SK-N-MC (cell line): Measurements from ENCODE around the gene PXYLP1.

ENCODE experiments used
- DNase-seq: peaks from one replicate; pipeline ENCODE4 v3.0.0-alpha.2; 2011; ENCODE audit warnings: low read depth, low spot score
- H3K27ac ChIP-seq: fragments of 200-600 bp; sonication (generic); 2 replicates; pipeline ENCODE4 v1.5.1; 2016; ENCODE audit warnings: mixed run types
- H3K36me3 ChIP-seq: fragments of 200-600 bp; sonication (generic); 2 replicates; pipeline ENCODE4 v1.6.1; 2017; ENCODE audit warnings: antibody characterized with exemption, low read length, mixed read lengths; ENCODE audit not compliant: insufficient read depth
- H3K4me3 ChIP-seq: fragments of 200-600 bp; sonication (generic); 2 replicates; pipeline ENCODE4 v1.5.1; 2016
- H3K9ac ChIP-seq: fragments of 200-600 bp; sonication (generic); 2 replicates; pipeline ENCODE4 v1.8.0; 2017; ENCODE audit warnings: mixed run types, mixed read lengths; ENCODE audit not compliant: insufficient read length
- H3K9me3 ChIP-seq: fragments of 200-600 bp; sonication (generic); 2 replicates; pipeline ENCODE4 v1.6.1; 2017; ENCODE audit warnings: low read depth, mild to moderate bottlenecking, antibody characterized with exemption, low read length, moderate library complexity, mixed read lengths
- EZH2 ChIP-seq: fragments of 200-600 bp; sonication (generic); IDR thresholded peaks from one replicate; pipeline ENCODE4 v1.6.1; 2017; ENCODE audit warnings: antibody characterized with exemption
- FOXP2 ChIP-seq: optimal IDR thresholded peaks from 2 replicates; pipeline ENCODE3; 2011; ENCODE audit warnings: mild to moderate bottlenecking, moderate library complexity; ENCODE audit not compliant: insufficient read depth; ENCODE audit errors: extremely low read length, control extremely low read depth
- POLR2AphosphoS5 ChIP-seq: IDR thresholded peaks from 2 replicates; pipeline ENCODE4 v1.6.1; 2012; ENCODE audit warnings: mild to moderate bottlenecking, low read depth, low read length, borderline replicate concordance

PXYLP1 gene

GRCh38 chr3:141233457-141234161 is 2.0 kb downstream of the PXYLP1 start:
- H3K9ac ChIP-seq = no peak overlapping the region
- no peaks in the 10 kb centered on the region; the same call in 1 of the 2 replicates for H3K36me3 ChIP-seq
- no peak overlapping the region for H3K27ac ChIP-seq
- no peak for DNase-seq
- no peaks in the 10 kb centered on the region for H3K9me3 ChIP-seq
- TF ChIP-seq FOXP2 = no peak
- TF ChIP-seq POLR2AphosphoS5 = no peak
- TF ChIP-seq EZH2 = no peak
- no peak overlapping the region for H3K4me3 ChIP-seq

GRCh38 chr3:141234283-141234682 is 2.7 kb downstream of the PXYLP1 start:
- no peak overlapping the region for H3K4me3 ChIP-seq
- TF ChIP-seq FOXP2 (no peak), POLR2AphosphoS5 (no peak), EZH2 (no peak)
- H3K9ac ChIP-seq = no peak overlapping the region
- H3K27ac ChIP-seq = no peak overlapping the region
- no peaks in the 10 kb centered on the region for H3K9me3 ChIP-seq
- no peaks in the 10 kb centered on the region; the same call in 1 of the 2 replicates for H3K36me3 ChIP-seq
- no peak for DNase-seq

- no peaks in the 10 kb centered on the region; the same call in 1 of the 2 replicates for H3K36me3 ChIP-seq
- no peak for TF ChIP-seq FOXP2
- no peak for TF ChIP-seq POLR2AphosphoS5
- TF ChIP-seq EZH2 = no peak
- H3K9ac ChIP-seq = no peak overlapping the region
- H3K9me3 ChIP-seq = no peaks in the 10 kb centered on the region
- no peak overlapping the region for H3K4me3 ChIP-seq
- DNase-seq = no peak
- no peak overlapping the region for H3K27ac ChIP-seq
Observed at GRCh38 chr3:141235661-141236171, 4.1 kb downstream of the PXYLP1 start.

GRCh38 chr3:141236361-141236760 is 4.7 kb downstream of the PXYLP1 start:
- Histone ChIP-seq H3K9ac (no peak overlapping the region), H3K27ac (no peak overlapping the region), H3K9me3 (no peaks in the 10 kb centered on the region), H3K36me3 (no peaks in the 10 kb centered on the region; the same call in 1 of the 2 replicates), H3K4me3 (no peak overlapping the region)
- DNase-seq = no peak
- no peak for TF ChIP-seq POLR2AphosphoS5
- TF ChIP-seq EZH2 = no peak
- TF ChIP-seq FOXP2 = no peak

DNA sequence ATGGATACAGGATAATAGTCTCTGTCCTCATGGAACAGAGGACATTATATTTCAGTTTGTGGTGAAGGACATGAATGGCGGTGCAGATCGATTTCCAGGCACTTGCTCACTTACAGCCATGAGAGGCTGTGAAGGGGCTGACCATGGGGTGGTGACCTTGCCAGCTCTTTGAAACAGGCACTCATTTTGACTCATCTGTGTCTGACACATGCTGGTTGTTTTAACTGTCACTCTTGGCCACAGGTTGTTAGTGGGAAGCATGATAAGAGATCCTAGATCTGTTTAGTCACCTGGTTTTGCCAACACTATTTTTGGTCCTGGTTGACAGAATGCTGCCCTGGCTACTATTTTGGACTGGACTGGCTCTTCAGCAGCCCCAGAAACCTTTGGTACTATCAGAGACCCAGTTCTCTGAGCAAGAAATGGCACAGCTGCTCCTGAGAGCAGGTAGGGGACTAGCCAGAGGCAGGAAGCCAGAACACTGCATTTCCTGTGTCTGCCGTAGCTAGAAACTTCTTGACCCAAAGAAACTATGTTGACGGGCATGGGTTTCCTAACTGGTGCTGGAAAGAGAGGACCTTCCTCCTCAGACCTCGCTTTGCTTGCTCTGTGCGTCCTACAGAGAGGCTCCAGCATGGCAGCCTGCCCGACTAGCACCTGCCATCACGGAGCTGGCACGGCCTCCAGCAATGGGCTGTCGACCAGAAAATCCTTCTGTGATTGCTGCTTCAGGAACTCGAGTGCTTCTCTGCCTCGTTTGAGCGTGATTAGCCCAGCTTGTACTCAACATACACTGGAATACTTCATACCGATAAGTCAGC is 6.3 kb downstream of the PXYLP1 start:
- H3K27ac ChIP-seq = no peak overlapping the region
- no peak for DNase-seq
- no peaks in the 10 kb centered on the region for H3K9me3 ChIP-seq
- H3K9ac ChIP-seq = no peak overlapping the region
- H3K36me3 ChIP-seq = no peaks in the 10 kb centered on the region; the same call in 1 of the 2 replicates
- TF ChIP-seq EZH2 (no peak), FOXP2 (no peak), POLR2AphosphoS5 (no peak)
- H3K4me3 ChIP-seq = no peak overlapping the region

DNA sequence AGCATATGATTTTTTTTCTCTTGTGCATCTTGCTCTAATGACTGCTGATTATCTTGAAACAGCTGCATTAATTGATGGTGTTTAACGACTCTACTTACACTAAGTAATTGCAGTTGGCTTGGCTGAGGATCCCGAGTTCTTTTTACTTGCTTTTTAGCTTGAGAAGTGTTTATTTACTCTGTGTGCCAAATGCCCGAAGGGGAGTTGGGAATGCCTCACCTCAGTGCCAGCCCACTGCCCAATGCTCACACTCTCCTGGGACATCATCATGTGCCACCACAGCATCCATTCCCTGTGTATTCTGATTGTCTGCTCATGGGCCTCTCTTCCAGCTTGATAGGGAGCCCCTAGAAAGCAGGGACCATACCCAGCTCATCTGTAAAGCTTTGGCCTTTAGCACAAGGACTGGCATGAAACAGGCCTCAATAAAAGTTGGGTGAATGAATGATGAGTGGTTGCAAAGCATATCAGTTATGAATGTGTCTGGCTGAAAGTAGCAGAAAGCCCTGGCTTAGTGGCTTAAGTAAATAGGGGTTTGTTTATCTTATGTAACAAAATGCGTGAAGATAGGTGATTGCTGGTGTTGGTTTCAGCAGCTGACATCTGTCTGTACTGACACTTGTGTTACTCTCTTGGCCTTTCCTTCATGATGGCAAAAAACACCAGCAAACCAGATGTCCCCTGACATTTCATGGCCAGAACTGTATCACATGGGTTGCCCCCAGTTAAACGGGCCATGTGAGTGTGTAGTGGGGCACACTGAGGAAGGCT is 8.1 kb downstream of the PXYLP1 start:
- H3K9ac ChIP-seq = no peak overlapping the region
- no peaks in the 10 kb centered on the region for H3K9me3 ChIP-seq
- no peak overlapping the region for H3K27ac ChIP-seq
- no peak for TF ChIP-seq EZH2
- no peak for TF ChIP-seq POLR2AphosphoS5
- no peak for TF ChIP-seq FOXP2
- H3K36me3 ChIP-seq = no peaks in the 10 kb centered on the region; the same call in 1 of the 2 replicates
- DNase-seq = no peak
- H3K4me3 ChIP-seq = no peak overlapping the region

GRCh38 chr3:141240286-141240685 is 8.7 kb downstream of the PXYLP1 start:
- Histone ChIP-seq H3K27ac (no peak overlapping the region), H3K9me3 (no peaks in the 10 kb centered on the region), H3K9ac (no peak overlapping the region), H3K4me3 (no peak overlapping the region), H3K36me3 (no peaks in the 10 kb centered on the region; the same call in 1 of the 2 replicates)
- DNase-seq = no peak
- TF ChIP-seq POLR2AphosphoS5 (no peak), FOXP2 (no peak)
